IMR-90 (cell line): Measurements from ENCODE around the gene TSC22D4. TPM values are rescaled to one million over a fixed set of nuclear protein-coding genes. Genes with fewer than 3 reads are reported as not detected.

ENCODE experiments used
- RFX5 ChIP-seq: IDR thresholded peaks from 2 replicates; pipeline ENCODE4 v1.8.0; 2012; ENCODE audit warnings: low read depth, mild to moderate bottlenecking, low read length, moderate library complexity
- USF2 ChIP-seq: fragments of 150-350 bp; IDR thresholded peaks from 2 replicates; pipeline ENCODE4 v1.6.1; 2017; ENCODE audit warnings: mild to moderate bottlenecking, antibody characterized with exemption, low read length, low read depth
- polyA plus RNA-seq, 3 experiments: library from polyadenylated mRNA; depleted of rRNA; stranded (reverse); fragments of >200 nt; gene quantifications; 2 replicates each; pipeline ENCODE4 v1.2.3, GENCODE V29; 2012; ENCODE audit warnings: low replicate concordance in 1 of 3
- total RNA-seq: library from RNA; depleted of rRNA; stranded (reverse); fragments of >200 nt; gene quantifications from 2 replicates; pipeline ENCODE4 v1.2.3, GENCODE V29; 2012

The TSC22D4 gene
- total and polyA plus RNA-seq, 2 of the 4 experiments (the other 2 are of a cell fraction), result 9.3 to 29.9 TPM

GRCh38 chr7:100467638-100468373, 11.2 kb downstream of the TSC22D4 start (continued):
- no peak for TF ChIP-seq USF2
- TF ChIP-seq RFX5, result no peak
